NAMALWA (cell line): ENCODE results near the gene KRTAP10-1.
"Not testable (repeated sequence)": the region's sequence is repeated elsewhere in the genome, so short reads cannot be mapped to it uniquely, and the experiment has no call there.

Source experiments
- DNase-seq: peaks from one replicate; pipeline ENCODE4 v3.0.0-alpha.2; 2015; ENCODE audit warnings: low spot score

KRTAP10-1 gene

DNA sequence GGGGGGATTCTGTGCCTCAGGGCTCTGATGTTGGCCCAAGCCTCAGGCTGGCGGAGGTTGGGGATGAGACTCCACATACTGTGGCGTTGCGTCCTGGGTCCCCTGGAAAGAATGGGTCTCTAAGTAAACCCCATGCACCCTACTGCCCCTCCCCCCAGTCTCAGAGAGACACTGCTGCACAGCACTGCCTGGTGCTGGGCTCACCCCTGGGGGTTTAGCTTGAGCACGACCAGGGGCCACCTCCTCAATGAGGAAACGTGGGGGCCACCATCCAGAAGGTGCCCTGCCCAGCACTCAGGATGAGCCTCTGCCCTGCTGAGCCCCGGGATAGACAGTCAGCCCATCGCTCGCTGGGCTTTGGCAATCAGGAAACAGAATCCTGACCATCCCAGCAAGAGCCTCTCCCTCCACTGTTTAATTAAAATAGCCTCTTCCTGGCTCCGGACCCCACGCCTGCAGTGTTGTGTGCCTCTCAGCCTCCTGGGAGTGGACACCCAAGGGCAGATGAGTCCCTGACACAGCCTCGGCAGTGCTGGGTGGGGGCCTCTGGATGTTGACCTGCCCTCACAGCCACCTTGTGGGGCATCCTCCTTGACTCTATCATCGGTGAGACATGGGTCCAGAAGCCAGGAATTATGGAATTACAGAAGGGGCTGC, 30.0 kb upstream of the KRTAP10-1 start:
- DNase-seq = no peak

- no peak for DNase-seq
Measured at GRCh38 chr21:44568667-44569556, 28.9 kb upstream of the KRTAP10-1 start.

- DNase-seq = no peak
Measured at GRCh38 chr21:44568261-44568660, 28.3 kb upstream of the KRTAP10-1 start.

DNA sequence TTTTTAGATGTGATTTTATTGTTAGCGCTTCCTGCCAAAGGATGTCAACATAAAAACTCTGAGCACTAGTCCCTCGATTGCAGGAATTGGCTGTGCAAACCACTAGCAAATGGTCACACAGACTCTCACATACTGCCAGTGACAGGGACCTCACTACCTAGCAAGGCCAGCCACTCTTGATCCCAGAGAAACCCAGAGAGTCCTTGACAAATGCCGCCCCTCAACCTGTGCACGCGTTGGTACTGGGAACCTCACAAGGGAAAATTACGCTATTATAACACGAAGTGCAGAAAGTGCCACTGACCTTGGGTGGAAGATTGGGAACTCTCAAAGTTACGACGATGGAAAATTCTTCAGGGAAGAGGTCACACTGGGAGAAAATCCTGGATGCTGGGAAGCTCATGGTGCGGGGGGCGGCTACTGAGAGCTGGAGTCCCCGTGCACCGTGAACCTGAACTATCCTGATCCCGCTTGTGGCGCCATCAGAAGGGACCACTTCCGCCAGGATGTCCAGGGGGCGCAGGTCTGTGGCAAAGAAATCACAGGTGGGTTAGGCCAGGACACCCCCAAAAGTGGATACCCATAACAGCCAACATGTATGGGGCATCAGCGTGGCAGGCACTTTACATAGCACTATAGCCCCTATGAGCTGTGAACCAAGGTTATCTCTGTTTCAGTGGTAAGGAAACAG, 27.6 kb upstream of the KRTAP10-1 start:
- DNase-seq = no peak

DNA sequence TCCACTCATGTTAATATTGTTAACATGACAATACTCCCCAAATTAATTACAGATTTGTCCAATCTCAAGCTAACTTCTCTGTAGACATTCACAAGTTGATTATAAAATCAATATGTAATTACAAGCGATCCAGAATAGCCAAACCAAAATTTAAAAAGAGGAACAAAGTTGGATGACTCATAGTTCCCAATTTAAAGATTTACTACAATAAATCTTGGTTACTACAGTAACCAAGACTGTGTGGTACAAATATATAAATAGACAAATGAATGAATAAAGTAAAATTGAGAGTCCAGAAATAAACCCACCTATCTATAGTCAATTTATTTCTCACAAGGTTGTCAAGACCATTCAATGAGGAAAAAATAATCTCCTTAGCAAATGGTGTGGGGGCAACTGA, 26.4 kb upstream of the KRTAP10-1 start:
- peak; percentile 13 for DNase-seq

- no peak for DNase-seq
Measured at GRCh38 chr21:44564886-44565598, 25.0 kb upstream of the KRTAP10-1 start.

- no peak for DNase-seq
Measured at GRCh38 chr21:44564099-44564498, 24.1 kb upstream of the KRTAP10-1 start.

DNA sequence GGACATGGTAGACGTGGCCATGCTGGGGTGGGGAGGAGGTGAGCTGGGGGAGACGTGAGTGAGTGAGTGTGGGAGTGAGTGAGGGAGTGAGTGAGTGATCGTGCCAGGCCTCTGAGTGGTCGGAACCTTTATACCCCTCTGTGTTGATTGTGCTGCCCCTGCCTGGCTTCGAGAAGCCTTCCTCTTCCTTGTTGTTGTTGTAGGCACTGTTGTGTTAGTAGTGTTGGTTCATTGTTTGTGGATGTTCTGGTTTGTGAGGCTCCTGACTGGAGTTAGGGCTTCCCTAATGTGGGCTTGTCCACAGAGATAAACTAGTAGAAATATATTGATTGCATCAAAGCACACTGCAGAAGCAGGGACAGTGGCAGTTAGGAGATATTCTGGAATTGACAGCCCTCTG, 18.7 kb upstream of the KRTAP10-1 start, which contains the start of gene KRTAP10-3:
KRTAP10-3 (minus strand) TSS at position 101 of the 400 bp plus-strand sequence; CDS start at position 21, 80 bp downstream.
- no peak for DNase-seq

DNA sequence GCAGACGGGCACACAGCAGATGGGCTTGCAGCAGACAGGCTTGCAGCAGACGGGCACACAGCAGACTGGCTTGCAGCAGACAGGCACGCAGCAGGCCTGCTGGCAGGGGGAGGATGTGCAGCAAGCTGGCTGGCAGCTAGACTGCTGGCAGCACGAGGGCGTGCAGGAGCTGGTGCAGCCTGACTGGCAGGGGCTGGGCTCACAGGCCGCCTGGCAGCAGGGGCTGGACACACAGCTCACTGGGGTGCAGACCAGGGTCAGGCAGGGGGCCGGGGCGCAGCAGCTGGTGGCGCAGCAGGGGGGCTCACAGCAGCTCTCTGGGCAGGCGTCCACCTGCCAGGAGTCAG, 18.3 kb upstream of the KRTAP10-1 start:
- not testable (repeated sequence) for DNase-seq

DNA sequence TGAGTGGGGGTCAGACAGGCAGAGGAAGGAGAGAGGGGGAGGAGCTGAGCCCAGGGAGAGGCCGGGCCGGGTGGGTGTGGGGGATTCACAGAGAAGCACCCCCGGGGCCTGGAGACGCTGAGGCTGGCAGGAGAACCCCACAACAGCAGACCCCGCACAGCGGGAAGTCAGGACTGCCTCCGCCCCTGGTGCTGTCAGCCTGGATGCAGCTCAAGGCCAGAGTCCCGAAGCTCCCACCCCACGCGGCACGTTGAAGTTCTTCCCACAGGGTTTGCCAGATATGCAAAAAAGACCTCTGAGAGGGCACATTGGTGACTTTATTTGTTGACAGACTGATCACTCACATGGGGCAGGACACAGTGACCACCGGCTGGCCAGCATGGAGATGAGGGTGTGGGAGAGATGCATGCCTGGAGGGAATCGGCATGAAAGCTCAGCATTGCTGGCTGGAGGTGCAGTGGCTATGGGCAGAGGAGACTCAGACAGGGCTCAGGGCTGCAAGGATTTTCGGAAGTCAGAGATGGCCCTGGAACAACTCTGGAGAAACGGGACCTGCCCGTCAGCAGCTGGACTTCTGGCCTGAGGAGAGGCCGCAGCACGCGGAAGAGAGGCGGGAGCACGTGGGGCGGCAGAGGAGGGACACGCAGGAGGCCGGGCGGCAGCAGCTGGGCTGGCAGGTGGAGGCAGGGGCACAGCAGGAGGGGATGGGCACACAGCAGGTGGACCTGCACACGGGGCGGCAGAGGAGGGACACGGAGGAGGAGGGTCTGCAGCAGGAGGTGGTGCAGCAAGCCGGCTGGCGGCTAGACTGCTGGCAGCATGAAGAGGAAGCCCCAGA, 17.7 kb upstream of the KRTAP10-1 start:
- DNase-seq = no peak

DNA sequence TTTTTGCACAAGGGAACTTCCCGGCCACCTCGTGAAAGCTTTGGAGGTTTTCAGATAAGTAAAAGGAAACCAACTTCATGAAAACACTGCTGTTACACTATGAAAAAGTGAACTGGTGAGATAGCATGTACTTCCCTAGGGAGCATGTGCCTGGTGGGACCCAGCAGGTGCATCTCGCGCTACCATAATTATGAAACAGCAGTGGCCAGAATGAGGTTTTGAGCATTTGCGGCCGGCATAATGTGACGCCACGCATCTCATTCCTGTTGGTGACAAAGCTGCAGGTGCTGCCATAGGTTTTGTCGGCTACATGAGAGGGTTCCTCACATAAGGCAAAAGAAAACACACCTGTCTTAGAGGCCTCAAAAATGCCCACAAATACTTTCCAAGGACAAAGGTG, 16.9 kb upstream of the KRTAP10-1 start:
- DNase-seq = peak; percentile 14

DNA sequence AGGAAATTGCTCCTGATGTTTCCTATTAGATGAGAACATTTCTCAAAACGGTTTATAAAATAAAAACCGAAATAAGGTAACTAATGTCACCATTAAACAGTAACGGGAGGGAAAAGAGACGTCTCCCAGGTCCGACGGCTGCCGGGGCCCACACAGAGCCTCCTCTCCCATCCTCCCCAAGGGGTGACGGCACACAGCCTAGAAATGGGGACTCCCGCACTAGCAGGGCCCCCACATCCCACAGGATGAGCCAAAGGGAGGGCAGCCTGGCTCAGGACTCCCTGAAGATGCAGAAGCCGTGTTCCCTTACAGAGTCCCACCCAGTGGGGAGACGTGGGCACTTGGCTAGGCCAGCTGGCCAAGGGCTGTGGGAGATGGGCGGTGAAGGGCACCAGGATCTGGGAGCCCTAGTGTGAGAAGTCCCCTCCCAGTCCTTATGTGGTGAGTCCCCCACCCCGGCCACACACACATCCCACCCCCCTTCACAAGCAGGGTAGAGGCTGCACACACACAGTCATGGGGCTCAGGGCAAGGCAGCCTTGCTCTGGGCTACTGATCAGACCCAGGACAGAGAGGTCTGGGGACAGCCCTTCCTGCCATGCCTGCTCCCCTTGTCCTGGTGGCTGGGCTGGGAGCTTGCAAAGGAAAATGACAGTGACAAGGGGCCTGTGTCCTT, 15.3 kb upstream of the KRTAP10-1 start:
- DNase-seq = no peak

- no peak for DNase-seq
Measured at GRCh38 chr21:44552681-44553080, 12.7 kb upstream of the KRTAP10-1 start.

- DNase-seq = no peak
Measured at GRCh38 chr21:44552136-44552535, 12.1 kb upstream of the KRTAP10-1 start.

DNA sequence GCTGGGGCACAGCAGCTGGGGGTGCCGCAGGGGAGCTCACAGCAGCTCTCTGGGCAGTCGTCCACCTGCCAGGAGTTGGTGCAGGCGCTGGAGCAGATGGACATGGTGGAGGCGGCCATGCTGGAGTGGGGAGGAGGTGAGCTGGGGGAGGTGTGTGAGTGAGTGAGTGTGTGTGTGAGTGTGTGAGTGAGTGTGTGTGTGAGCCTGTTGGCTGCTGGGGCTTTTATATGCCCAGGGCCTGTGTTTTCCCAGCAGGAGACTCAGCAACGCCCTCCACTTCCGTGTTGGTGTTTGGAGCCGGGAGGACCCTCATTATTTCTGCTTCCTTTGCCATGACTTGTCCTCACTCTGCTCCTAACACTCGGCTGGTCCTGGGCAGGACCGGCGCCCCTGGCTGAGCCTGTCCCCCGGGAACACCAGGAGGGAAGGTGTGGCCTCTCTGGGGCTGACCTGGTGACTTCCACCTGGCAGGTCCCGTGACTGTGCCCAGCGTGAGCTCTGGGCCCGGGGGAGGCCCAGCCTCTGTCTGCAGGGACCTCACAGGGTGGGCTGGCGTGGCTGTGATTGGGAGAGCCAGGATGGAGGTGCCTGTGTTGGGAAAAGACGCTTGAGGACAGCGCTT, 11.5 kb upstream of the KRTAP10-1 start, which contains the start of gene KRTAP10-2:
KRTAP10-2 (minus strand) TSS at position 166 of the 622 bp plus-strand sequence; CDS start at position 119, 47 bp downstream.
- DNase-seq = no peak

GRCh38 chr21:44550807-44551206, 10.8 kb upstream of the KRTAP10-1 start:
- DNase-seq = no peak

DNA sequence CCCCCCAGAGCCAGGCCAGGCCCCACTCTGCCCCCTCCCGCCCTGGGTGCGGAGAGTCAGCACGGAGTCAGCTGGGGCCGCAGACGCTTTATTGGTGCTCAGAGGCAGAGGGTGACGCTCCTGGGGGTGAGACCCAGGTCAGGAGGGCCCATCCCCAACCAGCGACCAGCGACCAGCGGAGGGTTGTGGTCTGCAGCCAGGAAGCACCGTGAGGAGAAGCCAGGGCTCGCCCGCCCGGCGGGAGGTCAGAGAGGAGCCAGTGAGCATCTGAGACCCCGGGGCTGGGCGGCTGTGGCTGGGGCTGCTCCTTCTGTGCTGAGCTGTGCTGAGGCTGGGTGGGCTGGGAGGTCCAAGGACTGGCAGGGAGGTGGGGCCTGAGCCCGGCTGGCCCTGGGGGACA, 10.3 kb upstream of the KRTAP10-1 start:
- not testable (repeated sequence) for DNase-seq

DNA sequence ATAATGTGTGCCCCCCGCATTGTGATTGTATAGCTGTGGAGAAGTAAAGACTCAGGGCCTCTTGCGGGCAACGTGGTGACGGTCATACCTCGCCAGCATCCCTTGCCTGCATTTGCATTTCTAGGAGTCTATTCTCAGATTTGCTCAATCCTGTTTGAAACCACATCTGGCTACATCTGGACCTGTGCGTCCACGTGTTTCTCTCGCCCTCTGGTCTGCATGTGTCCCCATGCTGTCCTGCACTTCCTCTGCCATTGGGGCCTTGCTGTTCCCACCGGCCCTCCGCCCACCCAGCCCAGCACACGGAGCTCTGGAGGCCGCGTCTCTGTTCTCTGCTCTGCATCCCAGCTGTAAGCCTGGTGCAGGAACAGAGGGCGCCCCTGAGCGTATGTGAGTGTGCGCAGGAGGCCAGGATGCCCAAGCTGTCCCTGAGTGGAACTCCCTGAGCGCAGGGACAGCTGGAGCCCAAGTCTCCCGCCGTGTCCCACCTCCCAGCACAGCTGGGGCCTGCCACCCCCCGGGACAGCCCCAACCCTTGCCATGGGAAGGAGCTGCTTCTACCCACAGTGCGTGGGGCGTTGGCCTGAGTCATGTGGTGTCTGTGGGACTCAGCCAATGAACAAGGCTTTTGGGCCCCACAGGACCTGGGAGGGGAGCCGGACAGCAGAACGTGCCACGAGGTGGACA, 9.7 kb upstream of the KRTAP10-1 start:
- DNase-seq = no peak

- DNase-seq = no peak
Measured at GRCh38 chr21:44548922-44549321, 8.9 kb upstream of the KRTAP10-1 start.
